ENCODE results near the gene SPTLC2. TPM values are rescaled to one million over a fixed set of nuclear protein-coding genes. Genes with fewer than 3 reads are reported as not detected.

SPTLC2 gene
- total and polyA plus RNA-seq, 4 donors, result 8.1 to 48.6 (median 27.6) TPM

- WGBS, 2 donors, result 93 to 94% methylated on average over 7 of the region's 7 CpGs
- H3K27me3 ChIP-seq (ENCODE audit: control insufficient read depth in 3 of 3, insufficient read depth in 3 of 3, low read length in 2 of 3), result no peaks in the 10 kb centered on the region
- DNase-seq, result no peak
- no peaks in the 10 kb centered on the region for H3K36me3 ChIP-seq (ENCODE audit: control insufficient read depth in 4 of 4, insufficient read depth in 4 of 4, low read length in 4 of 4)
- H3K27ac ChIP-seq (ENCODE audit: low read depth in 1 of 2, low read length in 1 of 2), result no peak overlapping the region
- no peak overlapping the region for H3K9ac ChIP-seq (ENCODE audit: insufficient read depth in 1 of 2, low read length in 2 of 2)
- TF ChIP-seq, protein P1, sequence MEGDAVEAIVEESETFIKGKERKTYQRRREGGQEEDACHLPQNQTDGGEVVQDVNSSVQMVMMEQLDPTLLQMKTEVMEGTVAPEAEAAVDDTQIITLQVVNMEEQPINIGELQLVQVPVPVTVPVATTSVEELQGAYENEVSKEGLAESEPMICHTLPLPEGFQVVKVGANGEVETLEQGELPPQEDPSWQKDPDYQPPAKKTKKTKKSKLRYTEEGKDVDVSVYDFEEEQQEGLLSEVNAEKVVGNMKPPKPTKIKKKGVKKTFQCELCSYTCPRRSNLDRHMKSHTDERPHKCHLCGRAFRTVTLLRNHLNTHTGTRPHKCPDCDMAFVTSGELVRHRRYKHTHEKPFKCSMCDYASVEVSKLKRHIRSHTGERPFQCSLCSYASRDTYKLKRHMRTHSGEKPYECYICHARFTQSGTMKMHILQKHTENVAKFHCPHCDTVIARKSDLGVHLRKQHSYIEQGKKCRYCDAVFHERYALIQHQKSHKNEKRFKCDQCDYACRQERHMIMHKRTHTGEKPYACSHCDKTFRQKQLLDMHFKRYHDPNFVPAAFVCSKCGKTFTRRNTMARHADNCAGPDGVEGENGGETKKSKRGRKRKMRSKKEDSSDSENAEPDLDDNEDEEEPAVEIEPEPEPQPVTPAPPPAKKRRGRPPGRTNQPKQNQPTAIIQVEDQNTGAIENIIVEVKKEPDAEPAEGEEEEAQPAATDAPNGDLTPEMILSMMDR (IDR thresholded peaks at IDR 0.05; ENCODE audit: control extremely low read depth, extremely low read depth), result no peak
- no peak overlapping the region for H3K4me3 ChIP-seq
- H3K4me1 ChIP-seq (ENCODE audit: control insufficient read depth in 5 of 5, insufficient read depth in 5 of 5, low read length in 5 of 5), result no peaks in the 10 kb centered on the region
- ATAC-seq (ENCODE audit: insufficient read depth, low FRiP score), result no peak
- H3K9me3 ChIP-seq (ENCODE audit: control insufficient read depth in 4 of 4, insufficient read depth in 3 of 4, low read length in 3 of 4), result no peaks in the 10 kb centered on the region
Observed at GRCh38 chr14:77485901-77486678, 130.3 kb downstream of the SPTLC2 start.

GRCh38 chr14:77485256-77485655 lies 131.2 kb downstream of the SPTLC2 start:
- Histone ChIP-seq H3K36me3 (ENCODE audit: control insufficient read depth in 4 of 4, insufficient read depth in 4 of 4, low read length in 4 of 4) (no peaks in the 10 kb centered on the region), H3K9ac (ENCODE audit: insufficient read depth in 1 of 2, low read length in 2 of 2) (no peak overlapping the region), H3K4me1 (ENCODE audit: control insufficient read depth in 5 of 5, insufficient read depth in 5 of 5, low read length in 5 of 5) (no peaks in the 10 kb centered on the region), H3K9me3 (ENCODE audit: control insufficient read depth in 4 of 4, insufficient read depth in 3 of 4, low read length in 3 of 4) (no peaks in the 10 kb centered on the region), H3K27ac (ENCODE audit: low read depth in 1 of 2, low read length in 1 of 2) (no peak overlapping the region), H3K27me3 (ENCODE audit: control insufficient read depth in 3 of 3, insufficient read depth in 3 of 3, low read length in 2 of 3) (no peaks in the 10 kb centered on the region), H3K4me3 (no peak overlapping the region)
- WGBS, 2 donors, result 93 to 95% methylated on average over 3 of the region's 3 CpGs
- DNase-seq (no peak), ATAC-seq (ENCODE audit: insufficient read depth, low FRiP score) (no peak)
- TF ChIP-seq, protein P1 (IDR thresholded peaks at IDR 0.05; ENCODE audit: control extremely low read depth, extremely low read depth), result no peak

GRCh38 chr14:77482422-77482821 lies 134.0 kb downstream of the SPTLC2 start:
- Histone ChIP-seq H3K4me3 (no peak overlapping the region), H3K27ac (ENCODE audit: low read depth in 1 of 2, low read length in 1 of 2) (no peak overlapping the region), H3K9ac (ENCODE audit: insufficient read depth in 1 of 2, low read length in 2 of 2) (no peak overlapping the region), H3K36me3 (ENCODE audit: control insufficient read depth in 4 of 4, insufficient read depth in 4 of 4, low read length in 4 of 4) (no peaks in the 10 kb centered on the region), H3K27me3 (ENCODE audit: control insufficient read depth in 3 of 3, insufficient read depth in 3 of 3, low read length in 2 of 3) (no peaks in the 10 kb centered on the region), H3K4me1 (ENCODE audit: control insufficient read depth in 5 of 5, insufficient read depth in 5 of 5, low read length in 5 of 5) (no peaks in the 10 kb centered on the region), H3K9me3 (ENCODE audit: control insufficient read depth in 4 of 4, insufficient read depth in 3 of 4, low read length in 3 of 4) (no peaks in the 10 kb centered on the region)
- 77 to 85% methylated on average over 8 of the region's 8 CpGs for WGBS, 2 donors
- DNase-seq (no peak), ATAC-seq (ENCODE audit: insufficient read depth, low FRiP score) (no peak)
- TF ChIP-seq, protein P1 (IDR thresholded peaks at IDR 0.05; ENCODE audit: control extremely low read depth, extremely low read depth), result no peak

Data from lung (tissue), 12 donors.